BLaER1 (cell line): ENCODE measurements around the gene ACTA1.
"Not testable (repeated sequence)": the region's sequence is repeated elsewhere in the genome, so short reads cannot be mapped to it uniquely, and the experiment has no call there.

Source experiments
- H3K27ac ChIP-seq: shearing (Covaris generic); formaldehyde crosslinking; 2 replicates; pipeline ENCODE4 v1.8.1; 2022
- H3K27me3 ChIP-seq: shearing (Covaris generic); formaldehyde crosslinking; 2 replicates; pipeline ENCODE4 v1.8.1; 2022
- H3K36me3 ChIP-seq: shearing (Covaris generic); formaldehyde crosslinking; 2 replicates; pipeline ENCODE4 v1.8.1; 2022
- H3K4me1 ChIP-seq: shearing (Covaris generic); formaldehyde crosslinking; 2 replicates; pipeline ENCODE4 v1.8.1; 2022
- H3K4me2 ChIP-seq: shearing (Covaris generic); formaldehyde crosslinking; 2 replicates; pipeline ENCODE4 v1.8.1; 2022
- H3K4me3 ChIP-seq: shearing (Covaris generic); formaldehyde crosslinking; 2 replicates; pipeline ENCODE4 v1.8.1; 2022
- H3K9ac ChIP-seq: shearing (Covaris generic); formaldehyde crosslinking; 2 replicates; pipeline ENCODE4 v1.8.1; 2022
- H3K9me3 ChIP-seq: shearing (Covaris generic); formaldehyde crosslinking; 2 replicates; pipeline ENCODE4 v1.8.1; 2022
- H4K20me1 ChIP-seq: shearing (Covaris generic); formaldehyde crosslinking; 2 replicates; pipeline ENCODE4 v1.8.1; 2022
- Cebpa-rat ChIP-seq: shearing (Covaris generic); IDR thresholded peaks from 2 replicates; pipeline ENCODE4 v1.8.1; 2022

ACTA1 gene

GRCh38 chr1:229430761-229431283 lies 3.1 kb downstream of the ACTA1 start:
- Histone ChIP-seq H3K36me3 (no peaks in the 10 kb centered on the region), H3K4me1 (no peaks in the 10 kb centered on the region), H3K4me3 (no peak overlapping the region), H3K27me3 (peaks cover 22% of the 10 kb centered on the region), H3K9me3 (peaks cover 28% of the 10 kb centered on the region), H3K27ac (no peak overlapping the region), H3K4me2 (no peak overlapping the region), H3K9ac (no peak overlapping the region), H4K20me1 (no peaks in the 10 kb centered on the region)
- TF ChIP-seq Cebpa-rat: no peak

- no peak for TF ChIP-seq Cebpa-rat
- Histone ChIP-seq H3K9ac (no peak overlapping the region), H3K27me3 (no peaks in the 10 kb centered on the region), H3K27ac (no peak overlapping the region), H3K9me3 (peaks cover 33% of the 10 kb centered on the region), H4K20me1 (no peaks in the 10 kb centered on the region), H3K4me2 (no peak overlapping the region), H3K36me3 (no peaks in the 10 kb centered on the region), H3K4me1 (no peaks in the 10 kb centered on the region), H3K4me3 (no peak overlapping the region)
Observed at GRCh38 chr1:229428256-229428655, 5.6 kb downstream of the ACTA1 start.

- Histone ChIP-seq H3K4me1 (no peaks in the 10 kb centered on the region), H3K4me3 (no peak overlapping the region), H3K9me3 (peaks cover 33% of the 10 kb centered on the region), H3K27ac (no peak overlapping the region), H4K20me1 (no peaks in the 10 kb centered on the region), H3K27me3 (no peaks in the 10 kb centered on the region), H3K9ac (no peak overlapping the region), H3K36me3 (no peaks in the 10 kb centered on the region), H3K4me2 (no peak overlapping the region)
- no peak for TF ChIP-seq Cebpa-rat
Observed at GRCh38 chr1:229427572-229427971, 6.3 kb downstream of the ACTA1 start.

- Histone ChIP-seq H3K36me3 (no peaks in the 10 kb centered on the region), H3K27me3 (no peaks in the 10 kb centered on the region), H3K4me2 (no peak overlapping the region), H3K4me1 (no peaks in the 10 kb centered on the region), H4K20me1 (no peaks in the 10 kb centered on the region), H3K9me3 (peaks cover 22% of the 10 kb centered on the region), H3K4me3 (no peak overlapping the region), H3K27ac (no peak overlapping the region), H3K9ac (no peak overlapping the region)
- no peak for TF ChIP-seq Cebpa-rat
Observed at GRCh38 chr1:229425564-229426159, 8.2 kb downstream of the ACTA1 start.

GRCh38 chr1:229420765-229421164 lies 13.1 kb downstream of the ACTA1 start:
- Histone ChIP-seq H3K4me2 (no peak overlapping the region), H3K36me3 (no peaks in the 10 kb centered on the region), H3K4me3 (no peak overlapping the region), H3K4me1 (no peaks in the 10 kb centered on the region), H4K20me1 (no peaks in the 10 kb centered on the region), H3K27me3 (no peaks in the 10 kb centered on the region), H3K9ac (no peak overlapping the region), H3K27ac (no peak overlapping the region), H3K9me3 (peaks cover 22% of the 10 kb centered on the region)
- no peak for TF ChIP-seq Cebpa-rat

GRCh38 chr1:229420224-229420623 lies 13.7 kb downstream of the ACTA1 start:
- H3K27me3 ChIP-seq: no peaks in the 10 kb centered on the region
- H3K4me2 ChIP-seq: no peak overlapping the region
- no peaks in the 10 kb centered on the region for H3K36me3 ChIP-seq
- H3K4me3 ChIP-seq: no peak overlapping the region
- no peaks in the 10 kb centered on the region for H4K20me1 ChIP-seq
- peaks cover 22% of the 10 kb centered on the region for H3K9me3 ChIP-seq
- H3K9ac ChIP-seq: no peak overlapping the region
- no peak overlapping the region for H3K27ac ChIP-seq
- no peak for TF ChIP-seq Cebpa-rat
- H3K4me1 ChIP-seq: no peaks in the 10 kb centered on the region

- H3K4me1 ChIP-seq, H3K4me3 ChIP-seq, H3K4me2 ChIP-seq, H3K9ac ChIP-seq, H4K20me1 ChIP-seq, H3K36me3 ChIP-seq, H3K9me3 ChIP-seq, H3K27ac ChIP-seq, H3K27me3 ChIP-seq: not testable (repeated sequence)
Observed at GRCh38 chr1:229418586-229418985, 15.3 kb downstream of the ACTA1 start.

GRCh38 chr1:229412810-229413209 lies 21.1 kb downstream of the ACTA1 start:
- not testable (repeated sequence) for H3K4me3 ChIP-seq, H3K9me3 ChIP-seq, H3K36me3 ChIP-seq, H4K20me1 ChIP-seq, H3K9ac ChIP-seq, H3K27ac ChIP-seq, H3K4me2 ChIP-seq
- Histone ChIP-seq H3K4me1 (peaks cover 19% of the 10 kb centered on the region), H3K27me3 (peaks cover 18% of the 10 kb centered on the region)

- H3K27ac ChIP-seq: no peak overlapping the region
- H3K4me2 ChIP-seq: no peak overlapping the region
- no peaks in the 10 kb centered on the region for H4K20me1 ChIP-seq
Observed at GRCh38 chr1:229412056-229412455, 21.8 kb downstream of the ACTA1 start.

GRCh38 chr1:229411434-229412055 lies 22.3 kb downstream of the ACTA1 start:
- Histone ChIP-seq H4K20me1 (no peaks in the 10 kb centered on the region), H3K9ac (no peak overlapping the region)
- TF ChIP-seq Cebpa-rat: no peak

More at GRCh38 chr1:229412056-229412455, 21.8 kb downstream of the ACTA1 start:
- Histone ChIP-seq H3K9ac (no peak overlapping the region), H3K9me3 (no peaks in the 10 kb centered on the region), H3K4me3 (no peak overlapping the region), H3K27me3 (peaks cover 26% of the 10 kb centered on the region), H3K4me1 (peaks cover 27% of the 10 kb centered on the region), H3K36me3 (no peaks in the 10 kb centered on the region)
- no peak for TF ChIP-seq Cebpa-rat

More at GRCh38 chr1:229411434-229412055, 22.3 kb downstream of the ACTA1 start:
- no peaks in the 10 kb centered on the region for H3K36me3 ChIP-seq
- H3K27me3 ChIP-seq: peaks cover 31% of the 10 kb centered on the region
- no peak overlapping the region for H3K27ac ChIP-seq
- no peak overlapping the region for H3K4me3 ChIP-seq
- peaks cover 29% of the 10 kb centered on the region for H3K4me1 ChIP-seq
- H3K9me3 ChIP-seq: no peaks in the 10 kb centered on the region
- H3K4me2 ChIP-seq: no peak overlapping the region
